Neural progenitor cell (in vitro differentiated cells): ENCODE measurements around the gene PSMC3. TPM values are rescaled to one million over a fixed set of nuclear protein-coding genes. Genes with fewer than 3 reads are reported as not detected.

Experiments
- DNase-seq: peaks from one replicate; pipeline ENCODE4 v3.0.0-alpha.2; 2016; ENCODE audit warnings: low spot score
- H2AFZ ChIP-seq: fragments of 200-600 bp; sonication (generic); replicated peaks from 2 replicates; pipeline ENCODE4 v1.6.1; 2016; ENCODE audit warnings: antibody characterized with exemption
- H3F3A ChIP-seq: fragments of 200-600 bp; sonication (generic); 2 replicates; pipeline ENCODE4 v1.6.1; 2016; ENCODE audit warnings: antibody characterized with exemption, low read depth
- H3K27ac ChIP-seq: fragments of 200-600 bp; sonication (generic); 2 replicates; pipeline ENCODE4 v1.5.1; 2016; ENCODE audit warnings: mild to moderate bottlenecking
- H3K27me3 ChIP-seq: fragments of 200-600 bp; sonication (generic); 2 replicates; pipeline ENCODE4 v1.6.1; 2016; ENCODE audit warnings: mild to moderate bottlenecking, moderate library complexity
- H3K36me3 ChIP-seq: fragments of 200-600 bp; sonication (generic); 2 replicates; pipeline ENCODE4 v1.5.1; 2016
- H3K4me1 ChIP-seq: fragments of 200-600 bp; sonication (generic); 2 replicates; pipeline ENCODE4 v1.6.1; 2016; ENCODE audit warnings: mixed run types
- H3K4me2 ChIP-seq: fragments of 200-600 bp; sonication (generic); 2 replicates; pipeline ENCODE4 v1.6.1; 2016
- H3K4me3 ChIP-seq: fragments of 200-600 bp; sonication (generic); 2 replicates; pipeline ENCODE4 v1.5.1; 2016
- H3K79me2 ChIP-seq: fragments of 200-600 bp; sonication (generic); 2 replicates; pipeline ENCODE4 v1.6.1; 2016; ENCODE audit warnings: low read depth
- H3K9ac ChIP-seq: fragments of 200-600 bp; sonication (generic); 2 replicates; pipeline ENCODE4 v1.6.1; 2016
- H3K9me3 ChIP-seq: fragments of 200-600 bp; sonication (generic); 2 replicates; pipeline ENCODE4 v1.5.1; 2016; ENCODE audit warnings: low read depth
- H4K20me1 ChIP-seq: fragments of 200-600 bp; sonication (generic); 2 replicates; pipeline ENCODE4 v1.6.1; 2016; ENCODE audit warnings: low read depth
- H3K27ac Mint-ChIP-seq: 3 replicates; pipeline ENCODE4 v1.8.0; 2021; ENCODE audit warnings: mixed read lengths
- H3K27me3 Mint-ChIP-seq: 2 replicates; pipeline ENCODE4 v1.8.0; 2022; ENCODE audit warnings: low read depth, mild to moderate bottlenecking, inconsistent platforms, moderate library complexity, mixed read lengths; ENCODE audit not compliant: insufficient read depth
- H3K36me3 Mint-ChIP-seq: 3 replicates; pipeline ENCODE4 v1.8.0; 2021; ENCODE audit warnings: mixed read lengths
- H3K4me1 Mint-ChIP-seq: 3 replicates; pipeline ENCODE4 v1.8.0; 2021; ENCODE audit warnings: mixed read lengths
- H3K4me3 Mint-ChIP-seq: 3 replicates; pipeline ENCODE4 v1.8.0; 2021; ENCODE audit warnings: mild to moderate bottlenecking, moderate library complexity, mixed read lengths
- H3K9me3 Mint-ChIP-seq: 3 replicates; pipeline ENCODE4 v1.8.0; 2020; ENCODE audit warnings: mixed read lengths
- EZH2 ChIP-seq: fragments of 200-600 bp; sonication (generic); IDR thresholded peaks from 2 replicates; pipeline ENCODE4 v1.6.1; 2017; ENCODE audit warnings: antibody characterized with exemption, mild to moderate bottlenecking, moderate library complexity
- EZH2phosphoT487 ChIP-seq: fragments of 200-600 bp; sonication (generic); IDR thresholded peaks from 2 replicates; pipeline ENCODE4 v1.6.1; 2017; ENCODE audit warnings: antibody characterized with exemption
- total RNA-seq: library from RNA; depleted of rRNA; stranded (reverse); fragments of >200 nt; gene quantifications from 2 replicates; pipeline ENCODE4 v1.2.3, GENCODE V29; 2015; ENCODE audit warnings: low replicate concordance
- TF ChIP-seq, protein P1 (sequence below): fragments of 200-600 bp; sonication (generic); IDR thresholded peaks from 2 replicates; pipeline ENCODE4 v1.5.1; 2017; ENCODE audit warnings: antibody characterized with exemption, mild to moderate bottlenecking

The PSMC3 gene
- total RNA-seq, 1 donor from 2014 or later, result 175 TPM

DNA sequence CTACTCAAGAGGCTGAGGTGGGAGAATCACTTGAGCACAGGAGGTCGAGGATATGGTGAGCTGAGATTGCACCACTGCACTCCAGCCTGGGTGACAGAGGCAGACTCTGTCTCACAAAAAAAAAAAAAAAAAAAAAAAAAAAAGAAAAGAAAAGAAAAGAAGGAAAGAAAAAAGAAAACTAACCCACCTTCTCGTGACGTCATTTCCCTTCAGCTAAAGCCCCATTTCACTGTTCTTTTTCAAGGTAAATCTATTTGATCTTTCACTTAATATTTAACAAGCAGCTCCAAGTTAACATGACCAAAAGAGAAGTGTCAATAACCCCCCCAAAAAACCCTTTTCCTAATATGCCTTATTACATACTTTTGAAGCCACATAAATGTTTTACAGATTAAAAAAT lies 17.6 kb upstream of the PSMC3 start:
- Mint-ChIP-seq H3K4me1 (no peaks in the 10 kb centered on the region), H3K27ac (no peak overlapping the region), H3K4me3 (no peak overlapping the region), H3K27me3 (peaks cover 2% of the 10 kb centered on the region), H3K36me3 (no peaks in the 10 kb centered on the region), H3K9me3 (no peaks in the 10 kb centered on the region)
- TF ChIP-seq, protein P1, sequence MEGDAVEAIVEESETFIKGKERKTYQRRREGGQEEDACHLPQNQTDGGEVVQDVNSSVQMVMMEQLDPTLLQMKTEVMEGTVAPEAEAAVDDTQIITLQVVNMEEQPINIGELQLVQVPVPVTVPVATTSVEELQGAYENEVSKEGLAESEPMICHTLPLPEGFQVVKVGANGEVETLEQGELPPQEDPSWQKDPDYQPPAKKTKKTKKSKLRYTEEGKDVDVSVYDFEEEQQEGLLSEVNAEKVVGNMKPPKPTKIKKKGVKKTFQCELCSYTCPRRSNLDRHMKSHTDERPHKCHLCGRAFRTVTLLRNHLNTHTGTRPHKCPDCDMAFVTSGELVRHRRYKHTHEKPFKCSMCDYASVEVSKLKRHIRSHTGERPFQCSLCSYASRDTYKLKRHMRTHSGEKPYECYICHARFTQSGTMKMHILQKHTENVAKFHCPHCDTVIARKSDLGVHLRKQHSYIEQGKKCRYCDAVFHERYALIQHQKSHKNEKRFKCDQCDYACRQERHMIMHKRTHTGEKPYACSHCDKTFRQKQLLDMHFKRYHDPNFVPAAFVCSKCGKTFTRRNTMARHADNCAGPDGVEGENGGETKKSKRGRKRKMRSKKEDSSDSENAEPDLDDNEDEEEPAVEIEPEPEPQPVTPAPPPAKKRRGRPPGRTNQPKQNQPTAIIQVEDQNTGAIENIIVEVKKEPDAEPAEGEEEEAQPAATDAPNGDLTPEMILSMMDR, result no peak
- no peaks in the 10 kb centered on the region for H3K4me1 ChIP-seq
- H3K79me2 ChIP-seq, result no peaks in the 10 kb centered on the region
- DNase-seq, result no peak
- no peak overlapping the region for H3K9ac ChIP-seq
- no peak overlapping the region for H3K27ac ChIP-seq
- no peak overlapping the region for H3K4me2 ChIP-seq
- no peaks in the 10 kb centered on the region for H3K27me3 ChIP-seq
- H3K9me3 ChIP-seq, result no peaks in the 10 kb centered on the region
- no peaks in the 10 kb centered on the region for H3K36me3 ChIP-seq
- H4K20me1 ChIP-seq, result no peaks in the 10 kb centered on the region
- H3K4me3 ChIP-seq, result no peak overlapping the region
- H3F3A ChIP-seq, result no peaks in the 10 kb centered on the region
- no peak overlapping the region for H2AFZ ChIP-seq

DNA sequence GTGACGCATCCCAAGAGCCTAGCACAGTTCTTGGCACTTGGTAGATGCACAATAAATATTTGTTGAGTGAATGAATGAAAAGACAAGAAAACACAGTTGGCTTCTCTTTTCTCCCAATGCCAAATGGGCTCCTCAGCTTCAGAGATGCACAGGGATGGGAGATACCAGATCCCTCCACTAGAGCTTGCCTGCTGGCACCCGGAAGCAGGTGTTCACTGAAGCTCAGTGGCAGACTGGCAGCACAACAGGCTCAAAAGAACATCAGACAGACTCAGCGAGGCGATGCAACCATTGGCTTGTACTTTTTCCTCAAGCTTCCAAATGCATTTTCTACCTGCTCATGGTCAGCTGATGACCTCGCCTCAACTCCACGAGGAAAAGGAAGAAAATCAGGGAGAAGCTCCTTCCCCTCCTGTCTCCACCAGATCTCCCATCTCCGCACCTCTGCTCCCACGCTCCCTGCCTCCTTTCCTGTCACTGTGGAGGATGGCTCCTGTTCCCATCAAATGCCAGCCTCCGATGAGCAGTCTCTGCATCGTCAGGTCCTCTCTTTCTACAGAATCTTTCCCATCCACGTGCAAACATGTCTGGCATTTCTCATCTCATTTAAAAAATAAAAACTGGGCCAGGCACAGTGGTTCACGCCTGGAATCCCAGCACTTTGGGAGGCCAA lies 16.9 kb upstream of the PSMC3 start:
- no peak overlapping the region for H3K27ac Mint-ChIP-seq
- DNase-seq, result no peak
- H2AFZ ChIP-seq, result no peak overlapping the region

DNA sequence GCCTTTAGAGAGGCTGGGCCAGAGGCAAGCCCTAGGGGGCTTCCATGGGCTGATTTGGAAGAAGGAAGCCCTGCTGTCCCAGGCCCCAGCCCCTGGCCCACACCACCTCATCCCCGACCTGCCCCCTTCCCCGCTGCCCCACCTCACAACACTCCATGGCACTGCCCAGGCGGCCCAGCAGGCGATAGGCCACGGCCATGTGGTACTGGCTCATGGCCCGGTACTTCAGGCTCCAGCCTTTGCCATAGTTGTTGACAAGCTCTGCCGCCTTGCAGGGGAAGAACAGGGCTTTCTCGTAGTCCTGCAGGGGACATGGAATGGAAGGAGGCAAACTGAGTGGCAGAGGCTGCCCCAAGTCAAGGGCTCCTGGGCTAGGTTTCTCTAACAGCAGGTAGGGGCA lies 16.3 kb upstream of the PSMC3 start:
- Histone ChIP-seq H2AFZ (no peak overlapping the region), H3K9me3 (no peaks in the 10 kb centered on the region), H3K79me2 (no peaks in the 10 kb centered on the region), H3K4me3 (no peak overlapping the region), H3K4me1 (no peaks in the 10 kb centered on the region), H3K27me3 (no peaks in the 10 kb centered on the region), H3F3A (no peaks in the 10 kb centered on the region), H3K27ac (no peak overlapping the region), H3K4me2 (no peak overlapping the region), H3K36me3 (no peaks in the 10 kb centered on the region), H3K9ac (peak overlapping the region; percentile 13), H4K20me1 (no peaks in the 10 kb centered on the region)
- Mint-ChIP-seq H3K36me3 (no peaks in the 10 kb centered on the region), H3K4me3 (no peak overlapping the region), H3K4me1 (no peaks in the 10 kb centered on the region), H3K27ac (no peak overlapping the region), H3K27me3 (peaks cover 2% of the 10 kb centered on the region), H3K9me3 (no peaks in the 10 kb centered on the region)
- DNase-seq, result no peak
- no peak for TF ChIP-seq EZH2phosphoT487

More for the DNA sequence above, 16.9 kb upstream of the PSMC3 start:
- Histone ChIP-seq H3K36me3 (no peaks in the 10 kb centered on the region), H3K4me1 (no peaks in the 10 kb centered on the region), H3K9ac (no peak overlapping the region), H3F3A (no peaks in the 10 kb centered on the region), H3K4me3 (no peak overlapping the region), H3K4me2 (no peak overlapping the region), H3K27ac (no peak overlapping the region), H3K9me3 (no peaks in the 10 kb centered on the region), H4K20me1 (no peaks in the 10 kb centered on the region), H3K27me3 (no peaks in the 10 kb centered on the region), H3K79me2 (no peaks in the 10 kb centered on the region)
- no peaks in the 10 kb centered on the region for H3K36me3 Mint-ChIP-seq
- no peaks in the 10 kb centered on the region for H3K9me3 Mint-ChIP-seq
- H3K4me3 Mint-ChIP-seq, result no peak overlapping the region
- no peaks in the 10 kb centered on the region for H3K4me1 Mint-ChIP-seq
- H3K27me3 Mint-ChIP-seq, result peaks cover 2% of the 10 kb centered on the region
- no peak for TF ChIP-seq EZH2phosphoT487
- TF ChIP-seq, protein P1, result peak; percentile 15

DNA sequence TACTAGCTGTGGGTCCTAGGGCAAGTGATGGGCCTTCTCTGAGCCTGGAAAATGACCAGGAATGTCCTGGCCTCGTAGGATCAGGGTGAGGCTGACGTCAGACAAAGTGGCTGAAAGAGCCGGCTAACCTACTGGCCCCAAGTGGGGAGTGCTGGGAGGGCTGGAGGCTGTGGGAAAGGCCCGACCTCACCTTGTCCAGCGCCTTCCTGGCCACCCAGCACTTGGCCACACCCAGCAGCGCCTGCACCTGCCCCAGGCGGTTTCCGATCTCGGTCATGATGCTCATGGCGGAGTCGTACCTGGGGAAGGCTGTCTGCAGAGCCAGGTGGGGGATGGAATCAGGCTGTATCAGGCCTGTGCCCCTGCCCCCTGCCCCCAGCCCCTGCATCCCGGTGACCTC lies 15.2 kb upstream of the PSMC3 start:
- Histone ChIP-seq H3K36me3 (no peaks in the 10 kb centered on the region), H3K27ac (no peak overlapping the region), H3K4me2 (no peak overlapping the region), H3K4me1 (no peaks in the 10 kb centered on the region), H3K9me3 (no peaks in the 10 kb centered on the region), H4K20me1 (no peaks in the 10 kb centered on the region), H3K27me3 (no peaks in the 10 kb centered on the region), H3F3A (no peaks in the 10 kb centered on the region), H3K79me2 (no peaks in the 10 kb centered on the region), H3K9ac (no peak overlapping the region), H2AFZ (no peak overlapping the region), H3K4me3 (no peak overlapping the region)
- TF ChIP-seq EZH2 (no peak), EZH2phosphoT487 (no peak)
- Mint-ChIP-seq H3K36me3 (no peaks in the 10 kb centered on the region), H3K4me3 (no peak overlapping the region), H3K27ac (no peak overlapping the region), H3K27me3 (peaks cover 4% of the 10 kb centered on the region), H3K9me3 (no peaks in the 10 kb centered on the region), H3K4me1 (no peaks in the 10 kb centered on the region)
- no peak for DNase-seq
